ENCODE measurements around the gene GLO1.

Gene GLO1

DNA sequence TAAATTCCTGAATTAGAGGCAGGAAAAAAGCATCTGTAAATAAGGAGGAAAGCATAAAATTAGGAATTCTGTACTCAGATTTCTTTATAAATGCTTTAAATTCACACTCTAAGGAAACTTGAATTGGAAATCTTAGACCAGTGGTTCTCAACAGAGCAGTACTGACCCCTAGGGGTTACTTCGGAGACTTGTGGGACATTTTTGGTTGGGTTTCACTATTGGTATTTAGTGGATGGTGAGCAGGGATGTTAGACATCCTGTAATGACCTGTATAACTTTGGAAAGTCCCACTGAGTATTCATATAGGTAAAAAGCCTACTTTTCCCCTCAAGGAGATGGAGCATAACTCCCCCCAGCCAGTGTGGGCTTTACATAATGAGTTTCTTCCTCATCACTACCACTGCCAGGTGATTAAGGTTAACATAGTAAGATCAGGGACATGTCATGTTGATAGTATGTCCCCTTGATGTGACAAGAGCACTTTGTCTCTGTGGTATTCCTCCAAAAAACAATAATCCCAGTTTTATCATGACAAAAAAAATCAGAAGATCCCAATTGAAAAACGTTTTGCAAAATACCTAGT lies 31.0 kb downstream of the GLO1 start:
- DNase-seq = peak in 5 of 51 donors; percentile 1 to 34 (median 5)

DNA sequence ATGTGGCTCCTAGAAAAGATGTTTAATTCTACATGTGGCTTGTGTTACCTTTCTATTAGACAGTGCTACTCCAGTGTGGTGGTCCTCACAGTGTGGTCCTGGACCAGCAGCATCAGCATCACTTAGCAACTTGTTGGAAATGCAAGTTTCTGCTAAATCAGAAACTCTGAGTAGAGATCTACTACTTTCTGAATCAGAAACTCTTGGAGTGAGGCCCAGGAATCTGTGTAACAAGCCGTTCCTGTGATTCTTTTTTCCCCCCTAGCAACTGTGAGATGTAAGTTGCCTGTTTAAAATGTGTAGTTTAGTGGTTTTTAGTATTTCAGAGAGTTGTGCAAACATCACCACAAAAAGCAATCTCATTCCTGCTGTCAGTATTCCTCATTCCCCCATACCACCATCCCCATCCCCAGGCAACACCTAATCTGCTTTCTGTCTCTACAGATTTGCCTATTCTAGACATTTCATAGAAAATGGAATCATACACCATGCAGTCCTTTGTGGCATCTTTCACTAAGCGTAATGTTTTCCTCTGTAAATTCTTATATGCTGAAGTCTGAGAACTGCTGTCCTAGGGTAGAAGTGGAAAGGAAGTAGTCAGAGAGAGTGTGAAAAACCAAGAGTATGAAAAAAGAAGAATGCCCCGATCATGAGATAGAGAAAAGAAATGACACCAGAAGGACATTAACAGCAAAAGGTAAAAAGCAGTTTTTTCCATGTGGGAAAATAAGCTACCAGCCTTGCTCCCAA lies 44.4 kb downstream of the GLO1 start:
- DNase-seq = no peak

DNA sequence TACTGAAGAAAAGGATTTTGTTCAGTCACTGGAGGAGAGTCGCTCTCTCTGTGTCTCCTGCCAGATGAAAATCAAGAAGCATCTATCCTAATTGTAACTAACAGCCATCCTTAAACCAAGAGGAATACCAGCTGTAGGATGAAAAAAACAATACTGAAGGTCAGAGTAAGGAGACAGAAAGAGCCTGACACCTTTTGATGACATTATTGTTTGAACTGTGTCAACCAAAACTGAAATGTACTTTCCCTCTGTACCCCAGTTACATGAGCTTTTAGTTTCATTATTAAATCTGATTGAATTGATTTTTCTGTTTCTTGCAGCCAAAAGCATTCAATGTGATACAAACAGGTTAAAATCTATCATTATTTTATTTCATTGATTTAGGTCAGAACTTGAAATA lies 46.0 kb downstream of the GLO1 start:
- no peak for DNase-seq

DNA sequence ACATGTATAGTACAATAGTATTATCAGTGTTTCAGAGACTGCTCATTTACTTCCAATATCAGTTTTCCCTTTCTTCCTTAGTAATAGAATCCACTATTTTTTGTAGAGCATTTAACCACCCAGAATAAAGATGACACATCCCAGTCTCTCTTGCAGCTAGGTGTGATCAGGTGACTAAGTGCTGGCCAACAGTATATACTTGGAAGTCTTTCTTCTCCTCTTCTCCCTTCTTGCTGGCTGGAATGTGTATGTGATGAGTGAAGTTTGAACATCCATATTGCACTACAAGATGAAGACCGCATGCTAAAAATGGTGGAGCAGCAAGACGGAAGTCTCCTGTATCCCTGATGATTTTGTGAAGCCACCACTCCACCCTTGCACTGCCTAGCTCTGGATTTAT lies 48.7 kb downstream of the GLO1 start:
- DNase-seq = no peak

DNA sequence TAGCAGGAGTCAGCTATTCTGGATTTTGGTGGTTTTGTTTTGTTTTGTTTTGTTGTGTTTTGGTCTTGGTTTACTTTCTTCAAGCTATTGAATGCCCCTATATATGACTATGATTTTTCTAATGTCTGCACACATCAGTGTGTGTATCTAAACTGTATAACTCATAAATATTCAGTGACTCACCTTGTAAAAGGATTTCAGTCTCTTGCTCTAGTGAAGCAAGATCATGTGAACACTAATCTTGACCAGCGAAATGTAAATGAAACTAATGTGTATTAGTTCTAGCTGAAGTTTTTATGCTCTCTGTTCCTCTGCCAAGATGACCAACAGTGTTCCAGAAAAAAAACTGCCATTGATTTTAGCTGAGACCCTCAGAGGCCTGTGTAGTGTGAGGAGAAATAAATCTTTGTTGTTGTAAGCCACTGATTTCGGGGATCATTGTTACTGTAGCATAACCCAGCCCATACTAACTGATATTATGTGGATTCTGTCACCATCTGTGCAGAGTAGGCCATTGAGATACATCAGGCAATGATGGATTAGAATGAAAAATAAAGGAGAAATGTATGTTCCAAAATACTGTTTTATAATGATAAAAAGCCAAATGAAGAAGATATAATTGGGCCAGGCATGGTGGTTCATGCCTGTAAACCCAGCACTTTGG lies 51.7 kb downstream of the GLO1 start:
- no peak for DNase-seq

DNA sequence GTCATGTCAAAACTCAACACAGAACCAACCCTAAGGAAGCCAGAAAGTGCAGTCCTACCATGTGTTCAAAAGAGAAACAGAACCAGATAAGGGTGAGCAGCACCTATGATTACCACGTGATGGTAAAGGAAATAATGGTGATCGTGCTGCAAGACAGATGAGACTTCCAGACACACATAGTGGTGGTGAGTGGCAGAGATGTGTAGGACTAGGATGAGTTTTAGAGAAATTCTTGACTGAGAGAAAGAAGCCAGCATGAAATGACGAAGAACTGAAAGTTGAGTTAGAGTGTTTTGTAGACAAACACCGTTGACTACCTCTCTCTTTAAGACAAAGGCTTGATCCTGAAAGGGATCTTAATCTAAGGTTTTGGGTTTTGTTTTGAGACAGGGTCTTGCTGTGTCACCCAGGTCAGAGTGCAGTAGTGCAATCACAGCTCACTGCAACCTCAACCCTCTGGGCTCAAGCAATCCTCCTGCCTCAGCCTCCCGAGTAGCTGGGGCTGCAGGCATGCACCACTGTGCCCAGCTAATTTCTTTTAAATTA lies 52.7 kb downstream of the GLO1 start:
- no peak for DNase-seq

DNA sequence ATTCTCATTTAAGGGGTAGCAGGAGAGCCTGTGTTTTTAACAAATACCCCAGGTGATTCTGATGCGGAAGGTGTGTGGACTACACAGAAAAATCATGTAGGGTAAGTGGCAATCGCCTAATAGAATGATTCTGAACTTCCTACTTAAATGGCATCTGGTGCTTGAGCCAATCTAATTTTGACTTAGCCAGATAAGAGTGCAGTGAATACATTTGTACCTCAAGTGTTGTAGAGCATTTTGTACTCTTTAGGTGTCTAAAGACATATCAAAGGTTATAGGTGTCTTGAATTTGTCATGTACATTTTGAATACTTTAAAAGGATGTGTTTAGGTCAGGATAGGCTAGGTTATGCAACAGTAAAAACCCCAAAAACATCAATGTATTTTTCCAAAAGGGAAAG lies 53.2 kb downstream of the GLO1 start:
- DNase-seq = no peak

DNA sequence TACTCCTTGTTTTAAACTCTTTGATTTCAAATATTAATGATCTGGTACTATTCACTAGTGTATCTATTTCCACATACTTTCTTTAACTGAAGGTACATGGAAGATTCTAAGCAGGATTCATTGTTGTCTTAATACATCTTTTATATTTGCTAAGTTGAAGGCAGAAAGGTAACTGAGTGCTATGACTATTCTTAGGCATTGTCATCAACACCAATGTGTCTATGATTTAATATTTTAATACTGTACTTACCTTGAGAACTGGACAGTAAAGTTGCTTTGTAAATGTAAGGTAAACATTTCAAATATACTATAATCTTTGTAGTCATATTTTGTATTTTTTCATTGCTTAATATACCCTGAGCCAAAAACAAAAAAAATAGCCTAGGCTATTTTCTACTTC lies 54.3 kb downstream of the GLO1 start:
- no peak for DNase-seq

DNA sequence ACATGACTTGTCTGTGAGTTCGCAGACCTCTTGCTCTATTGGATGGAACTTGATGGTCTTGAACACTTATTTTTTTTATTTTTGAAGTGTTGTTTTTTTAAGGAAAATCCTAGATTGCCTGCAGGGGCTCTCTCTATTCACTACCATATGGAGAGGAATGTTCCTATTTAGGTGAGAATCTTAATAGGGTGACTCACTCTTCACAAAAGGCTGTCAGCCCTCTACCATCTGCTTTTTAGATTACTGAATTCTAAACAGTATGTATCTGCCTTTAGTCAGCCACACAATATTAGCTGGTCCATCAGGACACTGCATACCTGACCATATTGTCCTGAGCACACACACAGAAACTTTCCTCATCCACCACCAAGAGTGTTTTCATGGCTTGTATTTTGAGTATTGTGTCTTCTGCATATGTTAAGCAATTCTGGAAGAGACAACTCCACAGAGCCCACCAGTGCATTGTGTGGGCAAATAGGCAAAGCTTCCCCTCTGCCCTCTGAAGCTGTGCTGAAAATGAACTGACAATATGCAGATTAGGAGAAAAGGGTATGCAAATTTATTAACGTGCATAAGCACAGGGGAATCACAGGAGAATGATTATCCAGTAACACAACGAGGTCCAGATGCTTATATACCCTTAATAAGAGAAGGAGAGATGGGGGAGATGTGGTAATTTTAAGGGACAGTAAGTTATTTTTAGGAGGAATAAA lies 56.6 kb downstream of the GLO1 start:
- no peak for DNase-seq

DNA sequence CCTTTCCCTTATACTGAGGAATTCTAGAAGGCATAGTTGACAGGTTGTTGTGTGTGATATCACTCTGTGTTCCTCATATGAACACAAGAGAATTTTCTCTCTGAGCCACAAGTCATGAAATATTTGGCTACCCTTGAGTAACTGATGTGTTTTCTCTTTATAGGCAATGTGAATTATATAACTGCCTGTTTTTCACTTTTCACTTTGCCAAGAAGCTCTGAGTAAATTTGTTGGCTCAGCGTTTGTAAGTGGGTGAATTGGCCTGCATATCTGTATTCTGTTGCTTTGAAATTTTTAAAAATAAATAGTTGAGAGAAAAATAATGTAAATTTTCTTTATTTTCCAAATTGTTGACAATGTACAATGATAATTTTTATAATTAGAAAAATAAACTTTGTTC lies 58.0 kb downstream of the GLO1 start:
- DNase-seq = no peak

DNA sequence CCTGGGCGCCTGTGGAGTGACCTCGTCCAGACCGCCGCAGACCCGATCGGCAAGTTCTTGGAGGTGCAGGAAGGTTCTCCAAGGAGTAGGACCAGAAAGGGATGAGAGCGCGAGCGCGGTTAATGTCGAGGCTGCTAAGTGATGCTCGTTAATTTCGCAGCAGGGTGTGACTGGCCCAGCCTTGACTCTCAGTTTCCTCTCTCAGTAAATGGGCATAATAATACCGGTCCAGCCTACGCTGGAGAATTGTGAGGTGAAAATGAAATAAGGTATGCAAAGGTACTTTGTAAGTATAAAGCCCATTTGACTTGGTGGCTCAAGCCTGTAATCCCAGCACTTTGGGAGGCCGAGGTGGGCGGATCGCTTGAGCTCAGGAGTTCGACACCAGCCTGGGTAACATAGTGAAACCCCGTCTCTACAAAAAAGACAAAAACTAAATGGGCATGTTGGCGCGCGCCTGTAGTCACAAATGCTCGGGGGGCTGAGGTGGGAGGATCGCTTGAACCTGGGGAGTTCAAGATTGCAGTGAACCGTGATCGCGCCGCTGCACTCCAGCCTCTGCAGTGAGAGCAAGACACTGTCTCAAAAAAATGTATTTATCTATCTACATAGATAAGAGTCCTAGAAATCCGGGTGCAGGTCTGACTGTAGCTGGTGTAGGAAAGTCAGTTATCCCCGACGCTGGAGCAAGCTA lies 62.6 kb downstream of the GLO1 start:
- DNase-seq = peak in 7 of 51 donors; percentile 5 to 61 (median 15)

DNA sequence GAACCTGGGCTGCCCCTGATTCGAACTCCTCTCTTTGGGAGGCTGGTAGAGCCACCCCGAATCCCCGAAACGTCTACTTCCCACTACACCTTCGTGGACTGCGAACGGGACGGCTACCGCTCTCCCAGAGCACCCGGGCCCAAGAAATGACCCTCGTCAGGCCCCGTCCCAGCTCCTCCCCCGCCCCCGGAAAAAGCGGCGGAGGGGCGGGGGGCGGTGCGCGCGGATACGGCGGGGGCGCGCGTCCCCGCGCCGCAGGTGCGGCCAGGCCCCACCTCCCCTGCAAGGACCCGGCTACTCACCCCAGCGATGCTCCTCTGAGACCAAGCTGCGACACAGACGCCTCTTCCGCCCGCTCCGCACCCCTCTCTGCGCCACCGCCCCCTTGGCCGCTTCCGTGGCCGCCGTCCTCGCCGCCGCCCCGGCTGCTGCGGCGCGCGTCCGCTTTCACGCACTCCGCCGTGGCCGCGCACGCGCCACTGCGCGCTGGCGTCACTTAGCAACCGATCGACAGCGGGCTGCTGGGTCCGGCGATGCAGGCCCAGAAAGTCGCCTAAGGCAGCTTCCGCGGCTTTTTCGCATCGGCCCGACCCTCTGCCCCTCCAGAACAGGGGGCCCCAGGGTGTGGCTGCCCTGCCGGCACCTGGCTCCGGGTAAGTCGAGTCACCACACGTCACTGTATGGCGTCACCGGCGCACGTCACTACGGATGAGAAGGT lies 63.3 kb downstream of the GLO1 start, which contains the start of gene BTBD9:
BTBD9 (minus strand) TSS at position 432 of the 718 bp plus-strand sequence.
- peak; percentile 29 to 94 (median 81) for DNase-seq

DNA sequence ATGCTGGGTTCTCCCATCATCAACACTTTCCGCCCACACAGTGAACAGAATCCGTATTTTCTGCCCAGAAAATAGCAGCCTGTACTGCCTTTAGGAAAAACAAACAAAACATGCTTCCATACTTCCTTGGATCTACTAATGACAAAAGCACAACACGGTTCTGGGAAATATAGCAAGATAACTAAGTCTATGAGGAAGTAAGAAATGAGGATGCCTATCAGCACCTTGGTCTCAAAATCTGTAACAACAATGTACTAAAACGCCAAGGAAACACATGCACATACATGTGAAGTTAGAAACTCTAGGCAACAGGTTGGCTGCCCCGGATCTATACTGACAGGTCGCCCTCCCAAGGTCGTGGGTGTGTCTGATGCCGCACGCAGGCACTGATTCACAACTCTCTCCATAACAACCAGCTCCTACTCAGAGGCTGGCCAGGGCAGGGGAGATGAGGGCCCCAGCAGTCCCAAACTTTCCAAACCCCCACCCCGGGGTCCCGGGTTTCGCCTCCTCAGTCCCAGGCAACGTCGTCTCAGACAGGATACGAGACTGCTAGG lies 63.9 kb downstream of the GLO1 start:
- DNase-seq = peak in 27 of 51 donors; percentile 20 to 79 (median 51)

DNA sequence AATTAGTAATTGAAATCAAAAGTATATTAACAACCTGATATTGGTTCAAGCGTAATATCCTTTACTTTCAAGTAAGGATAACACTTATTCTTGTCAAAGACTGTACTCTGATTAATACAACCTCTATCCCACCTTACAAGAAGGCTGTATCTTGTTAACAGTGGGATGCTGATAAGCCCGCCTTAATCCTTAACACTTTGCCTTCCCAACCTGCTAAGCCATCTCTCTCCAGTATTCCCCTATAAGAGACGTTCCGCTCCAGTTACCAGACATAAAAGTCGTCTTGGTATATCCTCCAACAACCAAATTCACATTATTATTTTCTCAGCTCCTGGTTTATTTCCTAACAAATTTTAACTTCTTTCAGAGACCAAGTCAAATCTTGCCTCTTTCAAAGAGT lies 65.2 kb downstream of the GLO1 start:
- no peak for DNase-seq

DNA sequence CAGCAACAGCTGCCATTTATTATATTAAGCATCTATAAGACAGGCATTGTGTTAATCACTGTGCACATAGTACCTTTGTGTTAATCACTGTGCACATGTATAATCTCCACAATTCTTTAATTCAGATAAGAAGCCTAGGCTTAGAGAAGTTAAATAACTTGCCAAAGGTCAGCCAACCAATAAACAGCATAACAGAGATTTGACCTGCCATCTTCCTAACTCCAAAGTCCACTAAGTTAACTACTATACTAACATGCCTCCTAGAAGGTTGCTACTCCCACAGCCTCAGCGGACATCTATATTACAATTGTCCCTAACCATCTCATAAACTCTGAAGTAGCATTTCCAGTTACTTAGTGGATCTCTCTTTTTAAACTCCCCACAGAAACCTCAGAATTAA lies 66.9 kb downstream of the GLO1 start:
- DNase-seq = no peak

DNA sequence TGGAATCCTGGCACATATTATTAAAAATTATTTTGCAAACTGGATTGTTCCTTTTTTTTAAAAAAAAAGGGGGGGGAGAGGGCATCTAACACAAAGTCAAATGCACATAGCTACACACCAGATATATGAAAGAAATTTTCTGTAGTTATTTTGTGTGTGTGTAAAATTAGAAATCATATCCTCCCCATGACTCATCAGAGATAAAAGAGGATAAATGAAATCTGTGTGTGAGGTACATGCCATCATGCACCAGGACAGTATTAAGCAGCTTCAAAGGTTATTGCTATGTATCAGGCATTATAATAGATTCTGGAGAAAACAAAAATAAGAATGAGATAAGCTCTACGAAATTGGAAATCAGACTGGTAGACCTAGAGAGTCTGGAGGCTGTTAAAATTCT lies 68.4 kb downstream of the GLO1 start:
- no peak for DNase-seq

DNA sequence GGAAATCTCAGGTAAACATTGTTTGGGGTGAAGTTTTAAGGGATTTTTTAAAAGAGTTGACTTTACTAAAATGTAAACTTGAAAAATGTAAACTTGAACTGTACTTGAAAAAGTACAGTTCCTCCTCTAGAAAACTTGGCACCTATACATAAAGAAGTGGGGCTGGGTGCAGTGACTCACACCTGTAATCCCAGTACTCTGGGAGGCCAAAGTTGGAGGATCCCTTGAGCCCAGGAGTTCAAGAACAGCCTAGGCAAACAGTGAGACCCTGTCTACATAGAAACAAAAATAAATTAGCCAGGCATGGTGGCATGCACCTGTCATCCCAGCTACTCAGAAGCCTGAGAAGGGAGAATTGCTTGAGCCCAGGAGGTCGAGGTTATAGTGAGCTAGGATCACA lies 70.5 kb downstream of the GLO1 start:
- no peak for DNase-seq

DNA sequence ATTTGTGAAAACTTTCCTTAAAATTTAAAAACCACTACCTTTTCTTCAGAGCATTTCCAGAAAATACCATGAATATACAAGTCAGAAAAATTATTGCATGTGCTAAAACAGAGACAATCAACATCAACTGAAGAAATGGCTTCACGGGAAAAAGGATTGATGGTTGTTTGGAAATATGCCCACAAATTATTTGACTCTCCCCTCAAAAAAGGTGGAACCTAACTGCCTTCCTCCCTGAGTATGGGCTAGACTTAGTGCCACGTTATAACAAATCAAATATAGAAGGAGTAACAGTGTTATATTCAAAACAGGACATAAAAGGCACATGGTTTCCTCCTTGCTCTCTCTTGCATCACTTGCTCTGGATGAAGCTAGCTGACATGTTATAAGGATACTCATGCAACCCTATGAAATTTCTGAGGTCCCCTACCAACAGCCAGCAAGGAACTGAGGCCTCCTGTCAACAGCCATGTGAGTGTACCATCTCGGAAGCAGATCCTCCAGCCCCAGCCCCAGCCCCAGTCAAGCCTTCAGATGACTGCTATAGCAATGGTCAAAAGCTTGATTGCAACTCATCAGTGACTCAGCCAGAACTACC lies 71.7 kb downstream of the GLO1 start:
- DNase-seq = no peak
